Omental fat pad (tissue), 4 donors: Measurements from ENCODE around the gene MCEMP1. TPM values are rescaled to one million over a fixed set of nuclear protein-coding genes. Genes with fewer than 3 reads are reported as not detected.

Experiments
- ATAC-seq: fragments of 150-250 bp; one replicate; pipeline ENCODE4 v1.9.1; 2016; ENCODE audit warnings: mild to moderate bottlenecking, moderate library complexity; ENCODE audit not compliant: low FRiP score
- DNase-seq: peaks from one replicate; pipeline ENCODE4 v3.0.0-alpha.2; 2019; ENCODE audit warnings: low spot score
- CTCF ChIP-seq, 3 donors: fragments of 450-650 bp; IDR thresholded peaks; one replicate each; pipeline ENCODE4 v1.5.1; 2016 to 2017; ENCODE audit warnings: antibody characterized with exemption in 3 of 3, mild to moderate bottlenecking in 3 of 3, moderate library complexity in 2 of 3
- total RNA-seq, 4 donors: library from RNA; depleted of rRNA; stranded (reverse); fragments of >200 nt; gene quantifications; one replicate each; pipeline ENCODE4 v1.1.0, GENCODE V29; 2016

Gene MCEMP1
- total RNA-seq, 4 donors from 2014 or later = 2.2 to 6.5 (median 3.4) TPM

GRCh38 chr19:7652061-7652641 lies 24.7 kb upstream of the MCEMP1 start:
- DNase-seq = peak; percentile 68
- peak in 2 of 3 donors; percentile 84 to 95 for TF ChIP-seq CTCF (IDR thresholded peaks at IDR 0.05)
- ATAC-seq = peak; percentile 62

GRCh38 chr19:7654401-7654800 lies 22.5 kb upstream of the MCEMP1 start:
- ATAC-seq (no peak), DNase-seq (no peak)
- TF ChIP-seq CTCF (IDR thresholded peaks at IDR 0.05) = no peak

- no peak for ATAC-seq
- no peak for DNase-seq
- no peak for TF ChIP-seq CTCF (IDR thresholded peaks at IDR 0.05)
Measured at GRCh38 chr19:7655581-7655980, 21.3 kb upstream of the MCEMP1 start.

GRCh38 chr19:7657131-7657751 lies 19.6 kb upstream of the MCEMP1 start:
- ATAC-seq (peak; percentile 49), DNase-seq (no peak)

GRCh38 chr19:7658219-7658686 lies 18.6 kb upstream of the MCEMP1 start:
- no peak for TF ChIP-seq CTCF (IDR thresholded peaks at IDR 0.05)
- DNase-seq (no peak), ATAC-seq (no peak)

More at GRCh38 chr19:7657131-7657751, 19.6 kb upstream of the MCEMP1 start:
- TF ChIP-seq CTCF (IDR thresholded peaks at IDR 0.05) = no peak

GRCh38 chr19:7661744-7662538 lies 14.9 kb upstream of the MCEMP1 start:
- ATAC-seq (no peak), DNase-seq (no peak)
- TF ChIP-seq CTCF (IDR thresholded peaks at IDR 0.05) = no peak
